ENCODE data around the gene SFT2D2.

GRCh38 chr1:168288311-168289052, 62.7 kb downstream of the SFT2D2 start:
- TF ChIP-seq, protein P1, sequence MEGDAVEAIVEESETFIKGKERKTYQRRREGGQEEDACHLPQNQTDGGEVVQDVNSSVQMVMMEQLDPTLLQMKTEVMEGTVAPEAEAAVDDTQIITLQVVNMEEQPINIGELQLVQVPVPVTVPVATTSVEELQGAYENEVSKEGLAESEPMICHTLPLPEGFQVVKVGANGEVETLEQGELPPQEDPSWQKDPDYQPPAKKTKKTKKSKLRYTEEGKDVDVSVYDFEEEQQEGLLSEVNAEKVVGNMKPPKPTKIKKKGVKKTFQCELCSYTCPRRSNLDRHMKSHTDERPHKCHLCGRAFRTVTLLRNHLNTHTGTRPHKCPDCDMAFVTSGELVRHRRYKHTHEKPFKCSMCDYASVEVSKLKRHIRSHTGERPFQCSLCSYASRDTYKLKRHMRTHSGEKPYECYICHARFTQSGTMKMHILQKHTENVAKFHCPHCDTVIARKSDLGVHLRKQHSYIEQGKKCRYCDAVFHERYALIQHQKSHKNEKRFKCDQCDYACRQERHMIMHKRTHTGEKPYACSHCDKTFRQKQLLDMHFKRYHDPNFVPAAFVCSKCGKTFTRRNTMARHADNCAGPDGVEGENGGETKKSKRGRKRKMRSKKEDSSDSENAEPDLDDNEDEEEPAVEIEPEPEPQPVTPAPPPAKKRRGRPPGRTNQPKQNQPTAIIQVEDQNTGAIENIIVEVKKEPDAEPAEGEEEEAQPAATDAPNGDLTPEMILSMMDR (IDR thresholded peaks at IDR 0.05; ENCODE audit: insufficient read depth, low read length), result no peak
- no peak for TF ChIP-seq POLR2AphosphoS5 (IDR thresholded peaks at IDR 0.05; ENCODE audit: low read depth)
- no peak for TF ChIP-seq REST (IDR thresholded peaks at IDR 0.05; ENCODE audit: insufficient replicate concordance, low read depth)
